GM19372 (cell line): Measurements from ENCODE around the gene RNF11.
A peak's percentile ranks its signal among the peaks of the same experiment; 100 is the strongest.
"Not testable (repeated sequence)": the region's sequence is repeated elsewhere in the genome, so short reads cannot be mapped to it uniquely, and the experiment has no call there.

Experiments
- ATAC-seq: cut with Tn5 transposase; IDR thresholded peaks from one replicate; pipeline ENCODE4 v1.9.1; 2021; ENCODE audit warnings: mild to moderate bottlenecking, low read depth, moderate library complexity; ENCODE audit not compliant: unreplicated experiment

RNF11 gene

GRCh38 chr1:51227231-51227960 is 8.7 kb upstream of the RNF11 start:
- ATAC-seq: not testable (repeated sequence)

- not testable (repeated sequence) for ATAC-seq
Measured at GRCh38 chr1:51228471-51228870, 7.6 kb upstream of the RNF11 start.

- no peak for ATAC-seq
Measured at GRCh38 chr1:51230501-51231078, 5.5 kb upstream of the RNF11 start.

- no peak for ATAC-seq
Measured at GRCh38 chr1:51231120-51231519, 5.0 kb upstream of the RNF11 start.

GRCh38 chr1:51231896-51232295 is 4.2 kb upstream of the RNF11 start:
- no peak for ATAC-seq

GRCh38 chr1:51234236-51234635 is 1.8 kb upstream of the RNF11 start:
- not testable (repeated sequence) for ATAC-seq

- ATAC-seq: peak; percentile 53
Measured at GRCh38 chr1:51234721-51235425, 1.2 kb upstream of the RNF11 start.

GRCh38 chr1:51236531-51237350 is 668 bp downstream of the RNF11 start:
- ATAC-seq: peak; percentile 19

GRCh38 chr1:51237351-51238033 is 1.4 kb downstream of the RNF11 start:
- no peak for ATAC-seq

GRCh38 chr1:51238034-51238403 is 1.9 kb downstream of the RNF11 start:
- no peak for ATAC-seq

- no peak for ATAC-seq
Measured at GRCh38 chr1:51240084-51240483, 4.0 kb downstream of the RNF11 start.

- ATAC-seq: no peak
Measured at GRCh38 chr1:51241119-51241518, 5.0 kb downstream of the RNF11 start.

- ATAC-seq: no peak
Measured at GRCh38 chr1:51242546-51242945, 6.5 kb downstream of the RNF11 start.

- peak; percentile 65 for ATAC-seq
Measured at GRCh38 chr1:51247022-51247421, 10.9 kb downstream of the RNF11 start.

- no peak for ATAC-seq
Measured at GRCh38 chr1:51247499-51247898, 11.4 kb downstream of the RNF11 start.

- ATAC-seq: no peak
Measured at GRCh38 chr1:51249445-51249844, 13.4 kb downstream of the RNF11 start.

GRCh38 chr1:51250729-51251128 is 14.7 kb downstream of the RNF11 start:
- ATAC-seq: not testable (repeated sequence)

GRCh38 chr1:51251165-51251564 is 15.1 kb downstream of the RNF11 start:
- ATAC-seq: not testable (repeated sequence)

- ATAC-seq: no peak
Measured at GRCh38 chr1:51252366-51252765, 16.3 kb downstream of the RNF11 start.

GRCh38 chr1:51253691-51254090 is 17.6 kb downstream of the RNF11 start:
- ATAC-seq: no peak
